ENCODE measurements around the gene MYCL. TPM values are rescaled to one million over a fixed set of nuclear protein-coding genes. Genes with fewer than 3 reads are reported as not detected.

The MYCL gene
- total and polyA plus RNA-seq, 2 of the 4 experiments (the other 2 are of a cell fraction), result 0.72 to 0.87 TPM

DNA sequence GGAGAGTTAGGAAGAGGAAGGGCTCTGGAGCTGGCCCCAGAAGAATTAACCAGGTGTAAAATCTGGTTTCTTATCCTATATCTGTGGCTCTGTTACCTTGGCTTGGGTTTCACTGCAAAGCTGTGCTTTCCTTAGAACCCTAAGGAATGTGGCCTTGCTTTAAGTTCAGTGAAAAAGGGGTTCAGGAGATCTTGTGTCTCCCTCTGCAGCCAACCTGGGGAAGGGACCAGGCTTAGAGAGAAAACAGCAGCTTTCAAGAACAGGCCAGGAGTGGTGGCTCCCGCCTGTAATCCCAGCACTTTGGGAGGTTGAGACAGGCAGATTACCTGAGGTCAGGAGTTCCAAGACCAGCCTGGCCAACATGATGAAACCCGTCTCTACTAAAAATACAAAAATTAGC lies 16.1 kb upstream of the MYCL start:
- no peak overlapping the region for H2AFZ ChIP-seq (replicated peaks; ENCODE audit: low read length, poor library complexity)
- CTCF ChIA-PET, result interaction anchor here (0.6 to 2.5 kb wide), 2 partner anchors 63 to 115 kb away, joined by 3 to 37 read pairs; no protein-coding TSS in a partner anchor
- intact Hi-C loops (cut with micrococcal nuclease), result loop anchor here (2.0 to 5.0 kb wide), 3 partner anchors 39 to 419 kb away; partner anchors contain the start of gene MFSD2A

More for the DNA sequence above, 16.1 kb upstream of the MYCL start:
- Histone ChIP-seq H4K91ac (ENCODE audit: insufficient read depth, low read depth, low read length) (no peak overlapping the region), H3K36me3 (ENCODE audit: control insufficient read depth, insufficient read depth, low read length) (no peaks in the 10 kb centered on the region), H3K56ac (ENCODE audit: extremely low read depth, insufficient read depth, low read length) (no peak overlapping the region), H4K20me1 (ENCODE audit: insufficient read depth, low read length) (no peaks in the 10 kb centered on the region), H3K27ac (ENCODE audit: insufficient read depth, low read length) (no peak overlapping the region), H3K4me2 (ENCODE audit: low read depth, low read length) (no peak overlapping the region), H3K14ac (replicated peaks; ENCODE audit: low read depth, low read length) (no peak overlapping the region), H3K27me3 (ENCODE audit: control insufficient read depth, insufficient read depth, low read length) (peaks cover 13% of the 10 kb centered on the region), H3K9me1 (ENCODE audit: insufficient read depth, low read length) (no peaks in the 10 kb centered on the region), H3K9ac (ENCODE audit: low read depth, low read length) (no peak overlapping the region), H3K23ac (ENCODE audit: low read depth, low read length) (no peak overlapping the region), H4K5ac (ENCODE audit: low read depth, low read length) (no peak overlapping the region), H2AK5ac (ENCODE audit: low read depth, low read length) (no peak overlapping the region), H3K4me1 (ENCODE audit: control insufficient read depth, insufficient read depth, low read length) (no peaks in the 10 kb centered on the region), H4K8ac (ENCODE audit: low read depth in 2 of 2, low read length in 2 of 2) (no peak overlapping the region), H2BK5ac (ENCODE audit: low read depth, low read length, poor library complexity, severe bottlenecking) (no peak overlapping the region), H2AK9ac (replicated peaks; ENCODE audit: low read depth, low read length, poor library complexity) (no peak overlapping the region), H3K18ac (ENCODE audit: low read depth, low read length) (no peak overlapping the region), H2BK120ac (ENCODE audit: low read depth, low read length) (no peak overlapping the region), H3K4ac (ENCODE audit: low read depth, low read length) (no peak overlapping the region), H3K4me3 (ENCODE audit: insufficient read depth, low read depth, low read length) (no peak overlapping the region), H3K79me1 (ENCODE audit: low read depth in 1 of 2, low read length in 2 of 2) (no peaks in the 10 kb centered on the region), H3K9me3 (ENCODE audit: control insufficient read depth, insufficient read depth, low read length) (no peaks in the 10 kb centered on the region), H2BK20ac (ENCODE audit: low read depth, low read length) (no peak overlapping the region), H2BK15ac (ENCODE audit: low read depth, low read length) (no peak overlapping the region)
- POLR2A ChIA-PET (ENCODE audit: unreplicated experiment), result no interaction called here
- DNase-seq, result no peak
- dilution Hi-C loops (cut with HindIII; ENCODE audit: low sequenced_read_pairs, unreplicated experiment) (no loop called here), in situ Hi-C loops (cut with MboI; ENCODE audit: low sequenced_read_pairs) (no loop called here)
- no CpG with 5 or more reads among the region's 2 CpGs for WGBS, 2 experiments (ENCODE audit: extremely low coverage in 2 of 2, insufficient read length in 1 of 2)
- 0 out of 2 replicates have a peak, but pooled peaks have one; percentile 29 for ATAC-seq (ENCODE audit: low read depth)
- TF ChIP-seq RAD21 (IDR thresholded peaks at IDR 0.05; ENCODE audit: low read length) (peak; percentile 26; the same call in 1 of the 2 replicates), SMC3 (IDR thresholded peaks at IDR 0.05; ENCODE audit: low read depth, low read length) (no peak)
- BruUV-seq (replicated peaks), result no TSS peak

All from IMR-90 (cell line).